ENCODE data around the gene PBXIP1. TPM values are rescaled to one million over a fixed set of nuclear protein-coding genes. Genes with fewer than 3 reads are reported as not detected.

PBXIP1 gene
- total and polyA plus RNA-seq, 7 donors, result 8.3 to 251 (median 178) TPM

- intact Hi-C loops (cut with DNase I), result loop anchor here (5.0 kb wide), 1 partner anchor 92 kb away; the partner anchor contains the start of gene EFNA4
- DNase-seq, result peak; percentile 99
- Histone ChIP-seq H3K27ac (peak within 1 kb of the TSS; percentile 95 to 98 (median 96)), H3K27me3 (no peaks in the 10 kb centered on the region), H3K36me3 (peaks cover 13 to 28% (median 20%) of the 10 kb centered on the region in 4 donors), H3K4me3 (peak within 1 kb of the TSS; percentile 36 to 50 (median 45)), H3K4me1 (peaks cover 0 to 56% (median 53%) of the 10 kb centered on the region in 4 donors), H3K9me3 (no peaks in the 10 kb centered on the region)
- no peak for TF ChIP-seq CTCF (IDR thresholded peaks at IDR 0.05)
- peak; percentile 82 to 88 for TF ChIP-seq POLR2A (IDR thresholded peaks at IDR 0.05)
- peak; percentile 95 to 99 (median 96) for TF ChIP-seq POLR2AphosphoS5 (IDR thresholded peaks at IDR 0.05)
- TF ChIP-seq EP300 (IDR thresholded peaks at IDR 0.05), result peak in 1 of 4 donors; percentile 2
- 38 to 48% methylated on average over 15 of the region's 15 CpGs for WGBS, 2 donors
Measured at GRCh38 chr1:154970631-154971340, 14.9 kb upstream of the PBXIP1 start, which contains the start of gene SHC1. TSS of gene SHC1 (minus strand) at chr1:154970747. CDS start at chr1:154970526, 221 bp downstream.

- Histone ChIP-seq H3K4me1 (peaks cover 0 to 56% (median 51%) of the 10 kb centered on the region in 4 donors), H3K9me3 (no peaks in the 10 kb centered on the region), H3K27ac (peak overlapping the region; percentile 95 to 98 (median 96)), H3K36me3 (peaks cover 19 to 36% (median 27%) of the 10 kb centered on the region in 4 donors), H3K4me3 (peak overlapping the region; percentile 36 to 50 (median 45)), H3K27me3 (no peaks in the 10 kb centered on the region)
- intact Hi-C loops (cut with DNase I), result loop anchor here (5.0 kb wide), 1 partner anchor 92 kb away; the partner anchor contains the start of gene EFNA4
- DNase-seq, result no peak
- 56 to 70% methylated on average over 22 of the region's 22 CpGs for WGBS, 2 donors
- no peak for TF ChIP-seq CTCF (IDR thresholded peaks at IDR 0.05)
- no peak for TF ChIP-seq POLR2AphosphoS5 (IDR thresholded peaks at IDR 0.05)
- TF ChIP-seq EP300 (IDR thresholded peaks at IDR 0.05), result no peak
- no peak for TF ChIP-seq POLR2A (IDR thresholded peaks at IDR 0.05)
Measured at GRCh38 chr1:154969860-154970452, 14.1 kb upstream of the PBXIP1 start.

- intact Hi-C loops (cut with DNase I), result no loop called here
- no peak for DNase-seq
- no peak for TF ChIP-seq POLR2A (IDR thresholded peaks at IDR 0.05)
- TF ChIP-seq CTCF (IDR thresholded peaks at IDR 0.05), result no peak
- TF ChIP-seq EP300 (IDR thresholded peaks at IDR 0.05), result no peak
- TF ChIP-seq POLR2AphosphoS5 (IDR thresholded peaks at IDR 0.05), result no peak
- H3K27me3 ChIP-seq, result no peaks in the 10 kb centered on the region
- H3K4me3 ChIP-seq, result peak overlapping the region in 3 of 4 donors; percentile 42 to 50 (median 48)
- no peaks in the 10 kb centered on the region for H3K9me3 ChIP-seq
- H3K27ac ChIP-seq, result peak overlapping the region; percentile 95 to 98 (median 96)
- 76 to 84% methylated on average over 5 of the region's 5 CpGs for WGBS, 2 donors
- H3K36me3 ChIP-seq, result peaks cover 19 to 43% (median 32%) of the 10 kb centered on the region in 4 donors
- peaks cover 0 to 56% (median 51%) of the 10 kb centered on the region in 4 donors for H3K4me1 ChIP-seq
Measured at GRCh38 chr1:154969246-154969645, 13.3 kb upstream of the PBXIP1 start.

DNA sequence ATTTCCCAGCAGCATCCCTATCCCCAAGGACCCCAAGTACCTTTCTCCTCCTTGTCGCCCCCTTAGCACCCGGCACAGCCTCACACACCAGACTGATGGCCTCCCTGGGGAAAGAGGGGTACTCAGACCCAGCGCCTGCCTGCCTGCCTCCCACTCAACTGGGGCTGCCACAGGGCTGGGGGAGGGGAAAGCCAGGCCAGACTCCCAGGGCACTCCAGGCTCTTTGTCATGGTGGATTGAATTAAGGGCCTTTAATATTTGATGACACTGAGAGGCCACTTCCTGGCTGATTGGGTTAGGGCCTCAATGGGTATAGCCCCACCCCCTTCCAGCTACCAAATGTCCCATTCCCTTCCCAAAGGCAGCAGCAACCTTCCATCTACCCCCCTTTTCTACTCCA is 12.8 kb upstream of the PBXIP1 start:
- intact Hi-C loops (cut with DNase I), result no loop called here
- H3K4me1 ChIP-seq, result peaks cover 0 to 56% (median 51%) of the 10 kb centered on the region in 4 donors

More for the DNA sequence above, 12.8 kb upstream of the PBXIP1 start:
- no peak for TF ChIP-seq POLR2A (IDR thresholded peaks at IDR 0.05)
- TF ChIP-seq EP300 (IDR thresholded peaks at IDR 0.05), result no peak
- TF ChIP-seq CTCF (IDR thresholded peaks at IDR 0.05), result no peak
- TF ChIP-seq POLR2AphosphoS5 (IDR thresholded peaks at IDR 0.05), result no peak
- Histone ChIP-seq H3K36me3 (peaks cover 19 to 49% (median 37%) of the 10 kb centered on the region in 4 donors), H3K9me3 (no peaks in the 10 kb centered on the region), H3K27me3 (no peaks in the 10 kb centered on the region), H3K4me3 (peak overlapping the region in 2 of 4 donors; percentile 48 to 50), H3K27ac (peak overlapping the region; percentile 95 to 98 (median 96))
- WGBS, 2 donors, result 89 to 97% methylated on average over 3 of the region's 3 CpGs
- no peak for DNase-seq
